ENCODE data around the gene NMRAL1. TPM values are rescaled to one million over a fixed set of nuclear protein-coding genes. Genes with fewer than 3 reads are reported as not detected.

NMRAL1 gene
- total RNA-seq, 1 donor from 2014 or later = 47.1 TPM

- Histone ChIP-seq H3K27ac (peak overlapping the region; percentile 46), H3K4me1 (peaks cover 6% of the 10 kb centered on the region), H3K9ac (no peak overlapping the region), H3K9me3 (ENCODE audit: low read depth) (no peaks in the 10 kb centered on the region), H3K79me2 (ENCODE audit: low read depth) (no peaks in the 10 kb centered on the region), H3K4me3 (no peak overlapping the region), H3K27me3 (no peaks in the 10 kb centered on the region), H4K20me1 (ENCODE audit: low read depth) (peaks cover 7% of the 10 kb centered on the region), H2AFZ (replicated peaks) (no peak overlapping the region), H3K36me3 (no peaks in the 10 kb centered on the region), H3K4me2 (no peak overlapping the region), H3F3A (ENCODE audit: low read depth) (peaks cover 18% of the 10 kb centered on the region)
- H3K4me3 Mint-ChIP-seq = no peak overlapping the region
- H3K27me3 Mint-ChIP-seq (ENCODE audit: insufficient read depth, low read depth) = peaks cover 2% of the 10 kb centered on the region
- peak; percentile 51 for DNase-seq (ENCODE audit: low spot score)
- no peak overlapping the region for H3K27ac Mint-ChIP-seq
- no peaks in the 10 kb centered on the region for H3K9me3 Mint-ChIP-seq
- peaks cover 12% of the 10 kb centered on the region for H3K4me1 Mint-ChIP-seq
- TF ChIP-seq CTCF (IDR thresholded peaks at IDR 0.05) (no peak), EZH2 (IDR thresholded peaks at IDR 0.05) (no peak), EZH2phosphoT487 (IDR thresholded peaks at IDR 0.05) (no peak)
- peaks cover 8% of the 10 kb centered on the region for H3K36me3 Mint-ChIP-seq
These were observed 13.0 kb downstream of the NMRAL1 start for GRCh38 chr16:4461250-4462085.

- H3K36me3 ChIP-seq = no peaks in the 10 kb centered on the region
- peak overlapping the region; percentile 46 for H3K27ac ChIP-seq
- H3K79me2 ChIP-seq (ENCODE audit: low read depth) = no peaks in the 10 kb centered on the region
- peaks cover 18% of the 10 kb centered on the region for H3F3A ChIP-seq (ENCODE audit: low read depth)
- DNase-seq (ENCODE audit: low spot score) = no peak
- H3K4me1 Mint-ChIP-seq = peaks cover 12% of the 10 kb centered on the region
- H3K9ac ChIP-seq = no peak overlapping the region
- no peaks in the 10 kb centered on the region for H3K9me3 ChIP-seq (ENCODE audit: low read depth)
- H3K27ac Mint-ChIP-seq = no peak overlapping the region
- no peak overlapping the region for H3K4me3 Mint-ChIP-seq
- H3K27me3 ChIP-seq = no peaks in the 10 kb centered on the region
- peaks cover 2% of the 10 kb centered on the region for H3K27me3 Mint-ChIP-seq (ENCODE audit: insufficient read depth, low read depth)
- peaks cover 7% of the 10 kb centered on the region for H4K20me1 ChIP-seq (ENCODE audit: low read depth)
- TF ChIP-seq EZH2phosphoT487 (IDR thresholded peaks at IDR 0.05) = no peak
- no peak for TF ChIP-seq EZH2 (IDR thresholded peaks at IDR 0.05)
- no peak for TF ChIP-seq CTCF (IDR thresholded peaks at IDR 0.05)
- H2AFZ ChIP-seq (replicated peaks) = no peak overlapping the region
- no peak overlapping the region for H3K4me3 ChIP-seq
- H3K4me2 ChIP-seq = no peak overlapping the region
- peaks cover 6% of the 10 kb centered on the region for H3K4me1 ChIP-seq
- peaks cover 8% of the 10 kb centered on the region for H3K36me3 Mint-ChIP-seq
- H3K9me3 Mint-ChIP-seq = no peaks in the 10 kb centered on the region
These were observed 13.5 kb downstream of the NMRAL1 start for GRCh38 chr16:4460936-4461249.

- peaks cover 9% of the 10 kb centered on the region for H3K36me3 Mint-ChIP-seq
- peaks cover 18% of the 10 kb centered on the region for H4K20me1 ChIP-seq (ENCODE audit: low read depth)
- H3K4me1 Mint-ChIP-seq = peaks cover 2% of the 10 kb centered on the region
- no peaks in the 10 kb centered on the region for H3K9me3 Mint-ChIP-seq
- no peak overlapping the region for H3K27ac Mint-ChIP-seq
- no peak overlapping the region for H3K27ac ChIP-seq
- no peak overlapping the region for H3K9ac ChIP-seq
- no peaks in the 10 kb centered on the region for H3K79me2 ChIP-seq (ENCODE audit: low read depth)
- no peak overlapping the region for H3K4me2 ChIP-seq
- H3K4me3 ChIP-seq = no peak overlapping the region
- H3F3A ChIP-seq (ENCODE audit: low read depth) = peaks cover 9% of the 10 kb centered on the region
- peaks cover 1% of the 10 kb centered on the region for H3K4me1 ChIP-seq
- H2AFZ ChIP-seq (replicated peaks) = no peak overlapping the region
- H3K36me3 ChIP-seq = no peaks in the 10 kb centered on the region
- H3K27me3 ChIP-seq = no peaks in the 10 kb centered on the region
- no peak for DNase-seq (ENCODE audit: low spot score)
- H3K9me3 ChIP-seq (ENCODE audit: low read depth) = no peaks in the 10 kb centered on the region
- no peak overlapping the region for H3K4me3 Mint-ChIP-seq
- H3K27me3 Mint-ChIP-seq (ENCODE audit: insufficient read depth, low read depth) = no peaks in the 10 kb centered on the region
- TF ChIP-seq EZH2phosphoT487 (IDR thresholded peaks at IDR 0.05) (no peak), EZH2 (IDR thresholded peaks at IDR 0.05) (no peak)
These were observed 18.5 kb downstream of the NMRAL1 start for GRCh38 chr16:4455951-4456350.

- Histone ChIP-seq H3K79me2 (ENCODE audit: low read depth) (no peaks in the 10 kb centered on the region), H3K27me3 (no peaks in the 10 kb centered on the region), H3K4me2 (no peak overlapping the region), H2AFZ (replicated peaks) (no peak overlapping the region), H3K27ac (no peak overlapping the region), H3F3A (ENCODE audit: low read depth) (peaks cover 3% of the 10 kb centered on the region), H4K20me1 (ENCODE audit: low read depth) (peaks cover 21% of the 10 kb centered on the region), H3K4me1 (no peaks in the 10 kb centered on the region), H3K4me3 (no peak overlapping the region), H3K9me3 (ENCODE audit: low read depth) (no peaks in the 10 kb centered on the region), H3K9ac (no peak overlapping the region), H3K36me3 (no peaks in the 10 kb centered on the region)
- DNase-seq (ENCODE audit: low spot score) = no peak
- no peak overlapping the region for H3K4me3 Mint-ChIP-seq
- no peaks in the 10 kb centered on the region for H3K4me1 Mint-ChIP-seq
- peaks cover 2% of the 10 kb centered on the region for H3K27me3 Mint-ChIP-seq (ENCODE audit: insufficient read depth, low read depth)
- H3K36me3 Mint-ChIP-seq = peaks cover 8% of the 10 kb centered on the region
- TF ChIP-seq EZH2 (IDR thresholded peaks at IDR 0.05) (no peak), CTCF (IDR thresholded peaks at IDR 0.05) (no peak), EZH2phosphoT487 (IDR thresholded peaks at IDR 0.05) (no peak)
- H3K9me3 Mint-ChIP-seq = no peaks in the 10 kb centered on the region
- no peak overlapping the region for H3K27ac Mint-ChIP-seq
These were observed 19.3 kb downstream of the NMRAL1 start for GRCh38 chr16:4455081-4455480.
